ENCODE data around the gene CHST6.
"Not testable (repeated sequence)": the region's sequence is repeated elsewhere in the genome, so short reads cannot be mapped to it uniquely, and the experiment has no call there.

Gene CHST6

DNA sequence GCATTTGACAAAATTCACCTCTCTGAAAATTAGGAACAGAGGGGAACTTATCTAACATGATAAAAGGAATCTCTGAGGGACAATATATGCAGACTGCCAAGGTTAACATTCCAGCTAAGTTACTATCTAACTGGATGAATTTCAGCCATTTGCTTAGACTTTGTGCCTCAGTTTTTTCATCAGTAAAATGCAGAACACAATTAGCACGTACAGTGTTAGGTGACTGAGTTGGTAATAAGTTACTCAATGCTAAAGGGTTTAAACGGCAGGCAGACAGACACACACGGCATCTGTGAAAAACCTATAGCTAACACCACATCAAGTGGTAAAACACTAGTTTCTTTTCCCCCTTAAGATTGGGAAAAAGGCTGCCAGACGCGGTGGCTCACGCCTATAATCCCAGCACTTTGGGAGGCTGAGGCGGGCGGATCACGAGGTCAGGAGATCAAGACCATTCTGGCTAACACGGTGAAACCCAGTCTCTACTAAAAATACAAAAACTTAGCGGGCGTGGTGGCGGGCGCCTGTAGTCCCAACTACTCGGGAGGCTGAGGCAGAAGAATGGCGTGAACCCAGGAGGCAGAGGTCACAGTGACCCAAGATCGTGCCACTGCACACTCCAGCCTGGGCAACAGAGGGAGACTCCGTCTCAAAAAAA is 71.0 kb downstream of the CHST6 start:
- intact Hi-C loops (cut with micrococcal nuclease); H3K27ac Mint-ChIP-seq: not testable (repeated sequence)

GRCh38 chr16:75423723-75424104 is 71.5 kb downstream of the CHST6 start:
- H3K4me3 Mint-ChIP-seq = no peak overlapping the region
- intact Hi-C loops (cut with micrococcal nuclease) = no loop called here
- no peaks in the 10 kb centered on the region for H3K27me3 Mint-ChIP-seq
- H3K27ac Mint-ChIP-seq = no peak overlapping the region
- H3K4me1 Mint-ChIP-seq (ENCODE audit: low read depth) = peaks cover 24% of the 10 kb centered on the region
- H3K9me3 Mint-ChIP-seq = no peaks in the 10 kb centered on the region
- H3K36me3 Mint-ChIP-seq (ENCODE audit: low read depth) = peaks cover 12% of the 10 kb centered on the region

More for the DNA sequence above, 71.0 kb downstream of the CHST6 start:
- H3K27me3 Mint-ChIP-seq, H3K4me3 Mint-ChIP-seq, H3K9me3 Mint-ChIP-seq: not testable (repeated sequence)
- Mint-ChIP-seq H3K36me3 (ENCODE audit: low read depth) (peaks cover 17% of the 10 kb centered on the region), H3K4me1 (ENCODE audit: low read depth) (peaks cover 28% of the 10 kb centered on the region)
